MM.1S (cell line): Measurements from ENCODE around the gene TNFRSF14.

Source experiments
- EZH2 ChIP-seq: fragments of 300-600 bp; sonication (generic); optimal IDR thresholded peaks from 2 replicates; pipeline ENCODE3; 2017; ENCODE audit warnings: low read depth, mild to moderate bottlenecking, antibody characterized with exemption, low read length, mixed read lengths
- EZH2phosphoT487 ChIP-seq: fragments of 300-600 bp; sonication (generic); IDR thresholded peaks from 2 replicates; pipeline ENCODE4 v1.6.1; 2018; ENCODE audit warnings: antibody characterized with exemption, low read length
- TF ChIP-seq, protein P1 (sequence below): fragments of 300-600 bp; sonication (generic); IDR thresholded peaks from 2 replicates; pipeline ENCODE4 v1.5.1; 2016; ENCODE audit warnings: antibody characterized with exemption, low read length, mixed read lengths

DNA sequence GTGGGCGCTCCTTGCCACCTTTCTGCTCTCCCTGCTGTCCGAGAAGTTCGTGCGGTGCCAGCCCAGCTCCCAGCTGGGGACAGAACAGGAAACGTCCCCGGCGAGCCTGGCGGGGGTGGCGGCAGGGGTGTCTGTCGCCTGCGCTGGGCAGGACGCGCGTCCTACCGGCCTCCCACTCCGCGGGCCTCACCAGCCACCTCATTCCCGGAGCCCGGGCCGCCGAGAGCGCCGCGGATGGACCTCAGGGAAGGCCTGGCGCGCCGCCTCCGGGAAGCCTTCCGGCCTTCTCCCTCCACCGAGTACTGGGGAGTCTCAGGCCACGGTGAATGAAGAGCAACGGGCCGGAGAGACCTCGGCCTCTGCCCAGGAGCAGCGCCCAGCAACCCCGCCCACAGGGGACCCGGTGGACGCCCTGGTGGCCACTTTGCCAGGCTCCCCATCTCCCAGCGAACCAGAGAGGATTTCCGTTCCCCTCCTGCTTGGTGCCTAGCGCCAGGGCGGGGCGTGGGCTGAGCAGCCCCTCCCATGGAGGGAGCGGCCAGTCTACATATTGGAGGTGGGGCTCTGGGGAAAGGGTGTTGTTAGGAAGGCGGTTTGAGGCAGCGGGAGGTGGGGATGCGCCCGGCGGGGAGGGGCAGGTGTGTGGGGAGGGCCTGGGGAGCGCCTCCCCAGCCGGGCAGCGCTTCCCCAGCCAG, 9.5 kb upstream of the TNFRSF14 start:
- TF ChIP-seq, protein P1, sequence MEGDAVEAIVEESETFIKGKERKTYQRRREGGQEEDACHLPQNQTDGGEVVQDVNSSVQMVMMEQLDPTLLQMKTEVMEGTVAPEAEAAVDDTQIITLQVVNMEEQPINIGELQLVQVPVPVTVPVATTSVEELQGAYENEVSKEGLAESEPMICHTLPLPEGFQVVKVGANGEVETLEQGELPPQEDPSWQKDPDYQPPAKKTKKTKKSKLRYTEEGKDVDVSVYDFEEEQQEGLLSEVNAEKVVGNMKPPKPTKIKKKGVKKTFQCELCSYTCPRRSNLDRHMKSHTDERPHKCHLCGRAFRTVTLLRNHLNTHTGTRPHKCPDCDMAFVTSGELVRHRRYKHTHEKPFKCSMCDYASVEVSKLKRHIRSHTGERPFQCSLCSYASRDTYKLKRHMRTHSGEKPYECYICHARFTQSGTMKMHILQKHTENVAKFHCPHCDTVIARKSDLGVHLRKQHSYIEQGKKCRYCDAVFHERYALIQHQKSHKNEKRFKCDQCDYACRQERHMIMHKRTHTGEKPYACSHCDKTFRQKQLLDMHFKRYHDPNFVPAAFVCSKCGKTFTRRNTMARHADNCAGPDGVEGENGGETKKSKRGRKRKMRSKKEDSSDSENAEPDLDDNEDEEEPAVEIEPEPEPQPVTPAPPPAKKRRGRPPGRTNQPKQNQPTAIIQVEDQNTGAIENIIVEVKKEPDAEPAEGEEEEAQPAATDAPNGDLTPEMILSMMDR: no peak
- no peak for TF ChIP-seq EZH2phosphoT487
- no peak for TF ChIP-seq EZH2
